Activated CD8-positive, alpha-beta T cell treated with anti-CD3 and anti-CD28 coated beads for 36 hours (primary cell): ENCODE measurements around the gene ERBB2. TPM values are rescaled to one million over a fixed set of nuclear protein-coding genes. Genes with fewer than 3 reads are reported as not detected.

Experiments
- ATAC-seq: fragments of 200-7000 bp; cut with Tn5 transposase; one replicate; pipeline ENCODE4 v1.10.0; 2021; ENCODE audit warnings: mild to moderate bottlenecking, moderate library complexity
- CTCF ChIA-PET: fragments of 350-600 bp; sonication (Branson Sonifier 250); formaldehyde crosslinking; loops from one replicate; lab custom pipeline; 2021; ENCODE audit warnings: antibody characterized with exemption; lab: Charles Lee
- POLR2A ChIA-PET: fragments of 350-600 bp; sonication (Branson Sonifier 250); formaldehyde crosslinking; loops from one replicate; lab custom pipeline; 2021; ENCODE audit warnings: antibody characterized with exemption; lab: Charles Lee
- DNase-seq: peaks from one replicate; pipeline ENCODE4 v3.0.0-alpha.2; 2020
- H3K27ac Mint-ChIP-seq: one replicate; pipeline ENCODE4 v1.8.0; 2021; ENCODE audit warnings: mild to moderate bottlenecking, mixed read lengths
- H3K27me3 Mint-ChIP-seq: one replicate; pipeline ENCODE4 v1.8.0; 2021; ENCODE audit warnings: mixed read lengths
- H3K36me3 Mint-ChIP-seq: one replicate; pipeline ENCODE4 v1.8.0; 2021; ENCODE audit warnings: low read depth, mixed read lengths
- H3K4me1 Mint-ChIP-seq: one replicate; pipeline ENCODE4 v1.8.0; 2021; ENCODE audit warnings: low read depth, mixed read lengths
- H3K4me3 Mint-ChIP-seq: one replicate; pipeline ENCODE4 v1.8.0; 2021; ENCODE audit warnings: mild to moderate bottlenecking, moderate library complexity, mixed read lengths
- H3K9me3 Mint-ChIP-seq: one replicate; pipeline ENCODE4 v1.8.0; 2021; ENCODE audit warnings: mixed read lengths
- intact Hi-C: fragments of 100-400 bp; cut with micrococcal nuclease; formaldehyde crosslinking; loops from one replicate; pipeline ENCODE4 v1.10.0; 2022
- microRNA-seq: library from miRNA; unstranded; fragments of <30 nt; microRNA quantifications from one replicate; pipeline ENCODE4 v1.2.0, GENCODE V29; 2022; ENCODE audit warnings: borderline microRNAs expressed, borderline replicate concordance
- total RNA-seq, 2 experiments: library from RNA; stranded (reverse); gene quantifications; one replicate each; pipeline ENCODE4 v1.2.3, GENCODE V29; 2021
- TF ChIP-seq, protein P1 (sequence below): fragments of 200-600 bp; IDR thresholded peaks from one replicate; pipeline ENCODE4 v1.8.0; 2022; ENCODE audit warnings: antibody characterized with exemption, mild to moderate bottlenecking

The ERBB2 gene
- total RNA-seq, 2 experiments from 2014 or later = 5.2 TPM

DNA sequence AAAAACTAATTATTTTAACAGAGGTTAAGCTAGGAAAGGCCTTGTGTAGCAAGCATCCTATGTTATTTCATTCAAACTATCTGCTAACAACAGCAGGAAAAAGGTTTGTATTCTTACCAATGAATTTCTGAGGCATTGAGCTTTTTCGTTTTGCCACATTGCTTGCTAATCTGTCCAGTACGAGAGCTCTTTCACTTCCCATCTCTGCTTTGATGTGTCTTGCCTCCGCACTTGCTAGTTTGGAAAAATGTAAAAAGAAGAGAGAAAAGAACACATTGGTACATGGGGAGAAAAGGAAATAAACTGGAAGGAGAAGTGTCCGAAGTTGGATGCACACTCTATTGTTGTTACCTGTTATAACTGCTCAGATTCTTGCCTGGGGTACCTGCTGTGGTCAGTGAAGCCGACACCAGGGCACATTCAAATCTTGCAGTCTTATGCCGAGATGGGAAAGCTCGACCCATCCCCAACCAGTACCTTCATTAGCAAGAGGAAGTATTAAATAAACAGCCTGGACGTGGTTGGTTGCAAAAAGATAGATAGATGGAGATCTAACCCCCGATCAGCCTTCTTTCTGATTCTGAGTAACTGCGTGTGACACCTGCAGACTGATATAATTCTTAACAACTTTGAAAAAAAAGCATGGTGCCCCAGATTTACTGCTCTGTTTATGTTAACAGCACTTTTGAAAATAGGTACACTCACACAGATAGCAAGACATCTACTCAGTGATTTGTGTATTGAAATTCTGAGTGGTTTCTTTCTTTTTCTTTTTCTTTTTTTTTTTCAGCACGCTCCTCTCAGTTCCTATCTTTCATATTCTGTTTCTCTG lies 77.9 kb downstream of the ERBB2 start:
- POLR2A ChIA-PET = interaction anchor here (0.6 to 2.9 kb wide), 11 partner anchors 14 to 87 kb away, joined by 3 to 23 read pairs (median 4); no protein-coding TSS in a partner anchor
- H3K4me1 Mint-ChIP-seq = peaks cover 83% of the 10 kb centered on the region
- H3K27ac Mint-ChIP-seq = peak overlapping the region; percentile 85
- no peaks in the 10 kb centered on the region for H3K27me3 Mint-ChIP-seq
- ATAC-seq = peak; percentile 67
- CTCF ChIA-PET = interaction anchor here (0.7 to 4.9 kb wide), 10 partner anchors 9 to 156 kb away, joined by 3 to 22 read pairs (median 4); no protein-coding TSS in a partner anchor
- H3K9me3 Mint-ChIP-seq = no peaks in the 10 kb centered on the region
- H3K36me3 Mint-ChIP-seq = peaks cover 57% of the 10 kb centered on the region
- intact Hi-C loops = no loop called here
- DNase-seq = peak; percentile 28
- peak overlapping the region; percentile 70 for H3K4me3 Mint-ChIP-seq
- TF ChIP-seq, protein P1, sequence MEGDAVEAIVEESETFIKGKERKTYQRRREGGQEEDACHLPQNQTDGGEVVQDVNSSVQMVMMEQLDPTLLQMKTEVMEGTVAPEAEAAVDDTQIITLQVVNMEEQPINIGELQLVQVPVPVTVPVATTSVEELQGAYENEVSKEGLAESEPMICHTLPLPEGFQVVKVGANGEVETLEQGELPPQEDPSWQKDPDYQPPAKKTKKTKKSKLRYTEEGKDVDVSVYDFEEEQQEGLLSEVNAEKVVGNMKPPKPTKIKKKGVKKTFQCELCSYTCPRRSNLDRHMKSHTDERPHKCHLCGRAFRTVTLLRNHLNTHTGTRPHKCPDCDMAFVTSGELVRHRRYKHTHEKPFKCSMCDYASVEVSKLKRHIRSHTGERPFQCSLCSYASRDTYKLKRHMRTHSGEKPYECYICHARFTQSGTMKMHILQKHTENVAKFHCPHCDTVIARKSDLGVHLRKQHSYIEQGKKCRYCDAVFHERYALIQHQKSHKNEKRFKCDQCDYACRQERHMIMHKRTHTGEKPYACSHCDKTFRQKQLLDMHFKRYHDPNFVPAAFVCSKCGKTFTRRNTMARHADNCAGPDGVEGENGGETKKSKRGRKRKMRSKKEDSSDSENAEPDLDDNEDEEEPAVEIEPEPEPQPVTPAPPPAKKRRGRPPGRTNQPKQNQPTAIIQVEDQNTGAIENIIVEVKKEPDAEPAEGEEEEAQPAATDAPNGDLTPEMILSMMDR = no peak

Small RNAs within 50 kb of the gene (microRNA-seq; reads per million reads assigned to microRNA genes)
- gene MIR4728 = not detected

Other genes with a start within 250 kb of the ERBB2 start
- 10 to 100 TPM; 60.7 to 64.7 TPM for gene MED1, start 248.8 kb upstream of the ERBB2 start, total RNA-seq
- 10 to 100 TPM; 61.4 to 61.9 TPM for gene CDK12, start 238.6 kb upstream of the ERBB2 start, total RNA-seq
- not detected for gene NEUROD2, start 92.1 kb upstream of the ERBB2 start, total RNA-seq
- not detected for gene PPP1R1B, start 73.1 kb upstream of the ERBB2 start, total RNA-seq
- 10 to 100 TPM; 48.7 to 50.3 TPM for gene STARD3, start 62.9 kb upstream of the ERBB2 start, total RNA-seq
- gene TCAP, start 34.7 kb upstream of the ERBB2 start, total RNA-seq = 1 to 10 TPM in 1 of 2 experiments, under 1 TPM in 1; 0.95 to 1.3 TPM
- gene PNMT, start 31.6 kb upstream of the ERBB2 start, total RNA-seq = under 1 TPM in 1 of 2 experiments, not detected in 1; 0.40 TPM
- 1 to 10 TPM; 6.4 to 7.4 TPM for gene PGAP3, start 12.0 kb upstream of the ERBB2 start, total RNA-seq
- gene MIEN1, start 30.5 kb downstream of the ERBB2 start, total RNA-seq = 10 to 100 TPM; 32.5 to 34.0 TPM
- 1 to 10 TPM in 1 of 2 experiments, not detected in 1; 1.2 TPM for gene GRB7, start 37.9 kb downstream of the ERBB2 start, total RNA-seq
- 10 to 100 TPM; 52.1 to 52.2 TPM for gene IKZF3, start 164.2 kb downstream of the ERBB2 start, total RNA-seq
- gene ZPBP2, start 168.1 kb downstream of the ERBB2 start, total RNA-seq = not detected
- 10 to 100 TPM; 26.9 to 32.5 TPM for gene GSDMB, start 218.6 kb downstream of the ERBB2 start, total RNA-seq
- 10 to 100 TPM; 78.8 to 80.5 TPM for gene ORMDL3, start 227.5 kb downstream of the ERBB2 start, total RNA-seq
- gene LRRC3C, start 227.7 kb downstream of the ERBB2 start, total RNA-seq = not detected